NOMO-1 (cell line): Measurements from ENCODE around the gene MIS12.
A peak's percentile ranks its signal among the peaks of the same experiment; 100 is the strongest.

ENCODE experiments used
- DNase-seq, 2 experiments: peaks; one replicate each; lab custom pipeline; 2025; ENCODE audit not compliant: unreplicated experiment in 2 of 2; lab: John Stamatoyannopoulos, UW

MIS12 gene, protein sequence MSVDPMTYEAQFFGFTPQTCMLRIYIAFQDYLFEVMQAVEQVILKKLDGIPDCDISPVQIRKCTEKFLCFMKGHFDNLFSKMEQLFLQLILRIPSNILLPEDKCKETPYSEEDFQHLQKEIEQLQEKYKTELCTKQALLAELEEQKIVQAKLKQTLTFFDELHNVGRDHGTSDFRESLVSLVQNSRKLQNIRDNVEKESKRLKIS

DNA sequence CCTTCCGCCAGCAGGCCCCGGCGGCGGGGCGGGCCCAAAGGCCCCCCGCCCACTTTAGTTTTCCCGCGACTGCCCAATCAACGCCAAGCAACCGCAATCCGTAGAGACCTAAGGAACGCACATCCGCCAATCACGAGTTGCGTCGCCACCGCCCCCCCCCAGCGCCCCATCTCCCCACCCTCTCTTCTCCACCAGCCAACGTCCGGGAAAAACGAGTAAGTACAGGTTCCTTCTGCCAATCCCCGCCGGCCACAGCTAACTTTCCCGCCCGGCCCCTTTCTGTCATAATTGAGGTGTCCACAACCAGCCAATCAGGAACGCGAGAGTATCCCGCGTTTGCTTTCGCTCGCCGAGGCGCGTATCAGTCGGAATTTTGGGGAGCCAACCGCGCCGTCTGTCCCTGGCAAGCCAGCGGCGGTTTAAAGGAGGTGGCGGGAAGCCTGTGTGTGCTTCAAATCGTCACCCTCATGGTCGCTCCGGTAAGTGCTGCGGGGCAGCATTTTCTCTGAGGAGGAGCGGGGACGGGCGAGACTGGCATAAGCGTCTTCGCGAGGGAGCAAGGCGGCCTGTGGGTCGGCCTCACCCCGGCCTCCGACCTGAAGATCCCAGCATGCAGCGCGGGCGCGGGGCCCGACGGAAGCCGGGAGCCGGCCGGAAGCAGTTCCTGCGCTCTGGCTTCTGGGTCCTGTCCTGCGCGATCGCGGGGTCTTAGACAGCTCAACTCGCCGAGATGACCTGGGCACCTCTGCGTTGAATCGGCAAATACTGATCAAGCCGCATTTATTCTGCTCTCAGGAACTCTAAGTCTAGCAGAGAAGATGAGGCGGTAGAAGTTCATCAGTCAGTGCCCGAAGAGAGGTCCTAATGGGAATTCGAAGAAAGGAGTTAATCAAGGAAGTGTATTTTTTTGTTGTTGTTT lies at the start of gene MIS12:
Gene MIS12, plus strand, starts transcription at position 361 of the 919 bp plus-strand sequence. CDS start 2,297 bp downstream, outside the sequence.
- DNase-seq, result peak; percentile 99

DNA sequence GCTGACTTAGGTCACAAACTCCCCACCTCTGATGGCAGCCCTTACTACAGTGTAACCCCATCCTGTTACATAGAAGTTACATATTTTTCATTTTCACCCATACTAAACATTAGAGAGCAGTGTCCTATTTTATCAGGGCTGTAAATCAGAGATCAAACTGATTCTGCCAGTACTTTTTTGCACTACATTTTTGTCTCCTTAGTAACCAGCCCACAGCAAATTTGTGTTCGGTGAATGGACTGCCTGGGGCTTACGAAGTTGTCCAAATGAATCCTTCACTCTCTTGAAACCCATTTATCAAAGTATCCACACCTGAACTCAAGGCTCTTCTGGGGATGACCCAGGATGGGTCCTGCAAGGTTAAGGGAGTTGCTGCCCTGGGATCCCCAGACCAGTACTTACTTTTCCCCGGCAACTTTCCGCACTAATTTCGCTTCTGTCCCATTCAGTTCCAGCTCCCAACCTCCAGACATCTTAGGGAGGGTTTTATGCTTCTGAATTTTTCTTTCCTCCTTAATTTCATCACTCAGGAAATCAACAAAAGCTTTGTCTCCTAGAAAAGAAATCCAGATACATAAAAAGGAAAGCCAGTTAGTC lies 48.5 kb upstream of the MIS12 start:
- DNase-seq, result peak in 1 of 2 experiments; percentile 28

DNA sequence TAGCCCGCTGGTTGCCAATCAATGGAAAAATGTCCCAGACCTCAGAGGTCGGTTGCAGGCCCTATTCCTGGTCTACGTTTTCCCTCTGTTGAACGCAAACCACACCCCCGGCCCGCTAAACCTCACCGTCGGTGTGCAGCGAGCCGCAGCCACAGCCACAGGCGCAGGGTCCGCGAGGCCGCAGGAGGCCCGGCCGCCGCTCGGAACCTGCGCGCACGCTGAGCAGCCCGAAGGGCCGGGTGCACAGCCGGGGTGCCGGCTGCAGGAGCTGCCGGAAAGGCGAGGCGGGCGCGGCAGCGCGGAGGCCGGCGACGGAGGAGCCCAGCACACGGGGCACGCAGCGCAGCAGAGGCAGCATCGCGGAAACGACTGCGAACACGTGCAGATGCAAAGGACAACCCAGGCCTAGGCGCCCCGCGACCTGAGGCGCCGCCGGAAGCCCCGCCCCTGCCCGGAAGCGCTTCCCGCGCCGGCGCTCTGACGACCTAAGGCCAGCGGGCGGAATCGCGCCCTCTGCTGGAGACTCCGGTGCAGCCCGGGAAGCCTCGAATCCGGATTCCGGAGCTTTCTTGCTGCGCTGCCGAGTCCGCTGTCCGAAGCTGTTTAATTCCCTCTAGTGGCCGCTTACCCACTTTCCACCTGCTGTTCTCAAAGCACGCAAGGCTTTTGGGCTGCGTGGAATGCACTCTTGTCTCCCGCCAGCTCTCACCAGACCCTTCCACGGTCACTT lies 47.5 kb upstream of the MIS12 start, which contains the start of gene C1QBP:
Gene C1QBP, minus strand, starts transcription at position 440 of the 730 bp plus-strand sequence. Its CDS starts 82 bp downstream, at position 358.
- peak; percentile 91 to 95 for DNase-seq

DNA sequence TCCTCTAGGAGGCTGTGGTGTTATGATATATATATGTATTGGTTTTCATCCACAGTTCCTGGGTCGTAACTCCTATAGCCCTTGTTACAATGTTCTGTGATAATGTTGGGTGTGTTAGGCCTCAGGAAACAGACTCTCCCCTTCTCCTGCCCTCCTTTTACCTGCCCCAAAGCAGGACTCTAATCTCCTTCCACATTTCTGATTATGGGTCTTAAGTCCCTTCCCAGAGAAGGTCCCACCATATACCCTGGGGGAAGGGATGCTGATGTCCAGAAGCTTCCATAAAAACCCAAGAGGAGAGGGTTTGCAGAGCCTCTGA lies 47.0 kb upstream of the MIS12 start:
- DNase-seq, result no peak

DNA sequence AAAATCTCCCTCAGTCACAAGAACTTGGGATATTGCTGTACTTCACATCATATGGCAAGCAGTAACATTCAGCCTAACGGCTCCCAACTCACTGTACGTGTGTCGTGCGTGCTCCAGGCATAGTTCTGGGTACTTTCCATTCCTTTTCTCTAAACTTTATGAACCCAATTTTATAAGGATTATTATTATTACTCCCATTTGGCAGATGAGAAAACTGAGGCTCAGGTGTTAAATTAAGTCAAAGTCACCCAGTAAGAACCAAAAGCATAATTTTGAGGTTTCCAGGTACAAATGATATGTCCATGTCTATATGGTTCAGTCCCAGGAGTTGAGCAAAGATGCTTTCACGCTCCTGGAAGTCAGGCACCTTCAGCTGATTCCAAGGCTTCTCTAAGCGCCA lies 42.6 kb upstream of the MIS12 start:
- no peak for DNase-seq

DNA sequence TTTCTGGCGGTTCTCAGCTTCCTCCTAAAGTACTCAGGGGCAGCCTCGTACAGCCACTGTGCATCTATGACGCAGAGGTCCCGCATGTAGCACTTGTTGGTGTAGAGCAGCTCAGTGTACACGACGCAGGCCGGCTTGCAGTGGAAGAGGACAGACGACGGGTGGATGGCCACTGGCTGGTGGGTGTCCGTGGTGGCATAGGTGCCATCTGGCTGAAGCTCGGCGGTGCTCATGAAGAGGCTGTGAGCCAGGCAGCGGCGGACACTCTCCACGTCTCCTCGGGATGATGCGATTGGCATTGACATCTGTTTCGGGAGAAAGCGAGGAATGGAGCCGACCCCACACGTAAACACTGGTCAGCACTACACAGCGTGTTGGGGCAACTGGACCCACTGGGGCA lies 42.2 kb upstream of the MIS12 start:
- DNase-seq, result no peak

DNA sequence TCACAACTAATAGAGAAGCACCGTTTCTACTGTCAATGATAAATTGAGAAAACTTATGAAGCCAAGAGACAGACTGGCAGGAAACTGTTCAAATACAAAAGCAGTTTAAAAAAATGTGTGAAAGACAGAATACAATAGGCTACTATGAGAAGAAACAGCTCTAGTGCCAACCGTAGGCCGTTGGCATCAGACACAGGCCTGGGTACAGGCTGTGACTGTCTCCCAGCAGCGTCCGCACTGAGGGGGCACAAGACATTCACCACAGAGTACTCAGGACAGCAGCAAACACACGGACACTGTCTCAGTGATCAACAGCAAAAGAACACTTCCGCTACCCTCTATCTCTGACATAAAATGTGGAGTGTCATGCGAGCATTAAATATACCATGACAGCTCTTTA lies 39.6 kb upstream of the MIS12 start:
- no peak for DNase-seq

DNA sequence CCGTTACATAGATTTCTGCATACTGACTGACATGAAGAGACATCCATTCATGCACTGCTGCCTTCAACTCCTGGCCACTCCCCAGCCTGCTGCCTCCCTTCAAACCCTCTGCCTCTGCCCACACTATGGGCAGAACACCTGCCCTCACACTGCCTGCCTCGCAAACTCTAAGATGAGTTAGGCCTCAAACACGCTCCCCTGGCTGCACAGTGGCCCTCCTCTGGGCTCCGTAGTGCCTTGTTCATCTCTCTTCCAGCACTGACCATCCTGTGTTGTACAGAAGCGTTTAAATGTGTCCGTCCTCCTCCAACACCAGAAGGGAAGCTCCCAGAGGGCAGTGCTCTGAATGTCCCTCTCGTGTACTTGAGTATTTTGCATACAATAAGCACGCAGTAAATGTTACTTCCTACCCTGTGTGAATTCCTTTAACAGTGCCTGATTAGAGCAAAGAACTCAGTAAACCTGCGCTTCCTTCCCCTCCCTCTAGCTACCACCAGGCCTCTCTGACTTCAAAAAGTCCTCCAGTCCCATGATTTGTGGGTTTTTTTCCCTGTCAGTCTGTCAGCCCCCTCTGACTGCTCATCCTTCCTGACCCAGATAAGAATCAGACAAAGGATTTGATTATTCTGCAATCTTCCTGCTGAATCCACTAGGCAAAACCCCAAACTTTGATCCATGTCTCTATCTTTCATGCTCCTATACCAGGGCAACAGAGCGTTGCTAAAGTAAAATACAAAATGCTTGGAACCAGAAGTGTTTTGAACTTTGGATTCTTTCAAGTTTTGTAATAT lies 21.5 kb upstream of the MIS12 start:
- DNase-seq, result no peak

DNA sequence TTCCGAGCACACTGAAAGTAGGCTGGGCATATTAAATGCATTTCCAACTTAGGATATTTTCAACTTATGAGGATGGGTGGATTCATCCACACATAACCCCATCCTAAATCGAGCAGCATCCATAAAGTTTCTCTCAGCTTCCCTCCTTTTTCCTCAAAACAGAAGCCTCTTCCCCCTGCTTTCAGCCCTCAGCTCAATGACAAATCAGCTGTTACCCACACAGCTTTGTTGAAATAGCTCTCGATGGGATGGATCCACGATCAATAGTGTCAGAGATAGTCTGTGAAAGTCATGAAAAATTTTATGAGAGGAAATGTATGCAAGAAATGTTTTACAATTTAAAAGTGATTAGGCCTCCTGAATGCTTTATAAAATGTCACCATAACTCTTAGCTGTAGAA lies 20.1 kb upstream of the MIS12 start:
- DNase-seq, result no peak

DNA sequence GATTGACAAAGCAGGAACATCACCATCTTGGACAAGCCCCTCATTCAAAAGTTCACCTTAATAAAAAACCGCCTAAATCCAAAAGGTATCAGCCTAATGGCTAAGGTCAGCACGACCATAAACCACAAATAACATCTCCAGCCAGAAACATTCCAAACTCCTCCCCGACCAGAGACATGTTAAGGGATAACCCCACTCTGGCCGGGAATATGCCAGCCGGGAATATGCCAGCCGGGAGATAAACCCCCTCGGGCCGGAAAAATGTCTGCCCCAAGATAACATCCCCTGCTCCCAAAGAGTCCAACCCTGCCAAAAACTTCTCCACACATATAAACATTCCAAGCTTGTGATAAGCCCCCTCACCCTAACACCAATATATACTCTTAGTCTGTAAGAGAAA lies 18.9 kb upstream of the MIS12 start:
- no peak for DNase-seq

DNA sequence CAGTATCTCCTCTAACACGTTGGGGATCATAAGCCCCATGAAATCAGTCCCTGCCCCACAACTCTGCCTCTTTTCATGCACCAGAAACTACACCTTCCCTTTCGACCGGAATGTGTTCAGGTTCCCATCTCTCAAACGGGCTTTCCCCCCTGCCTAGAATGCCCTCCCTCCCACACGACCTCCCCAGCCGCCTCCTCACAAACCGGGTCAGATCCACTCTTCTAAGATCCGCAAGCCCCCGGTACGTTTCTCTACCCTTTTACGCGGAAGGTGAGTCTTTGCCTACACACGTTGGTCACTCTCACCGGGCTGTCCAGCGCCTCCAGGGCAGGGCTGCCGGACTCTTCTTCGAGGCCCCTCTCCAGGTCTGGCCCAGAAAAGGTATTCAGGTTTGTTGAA lies 18.3 kb upstream of the MIS12 start:
- DNase-seq, result no peak

DNA sequence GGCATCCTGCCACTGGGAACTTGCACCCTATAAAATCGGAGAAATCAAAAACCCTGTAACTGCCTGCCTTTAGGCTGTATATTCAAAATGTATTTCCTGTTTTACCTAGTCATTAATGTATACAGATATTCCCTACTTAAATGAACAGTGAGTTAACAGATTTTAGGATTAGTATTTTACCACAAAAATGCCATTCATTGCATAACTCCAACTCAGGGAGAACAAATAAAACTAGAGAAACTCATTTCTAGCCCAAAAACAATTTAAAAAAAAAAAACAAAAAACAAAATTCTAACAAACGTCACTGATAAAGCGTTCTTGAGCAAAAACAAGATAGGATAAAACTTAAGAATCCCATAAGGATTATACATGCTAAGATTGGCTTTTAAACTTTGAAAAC lies 13.9 kb upstream of the MIS12 start:
- no peak for DNase-seq

DNA sequence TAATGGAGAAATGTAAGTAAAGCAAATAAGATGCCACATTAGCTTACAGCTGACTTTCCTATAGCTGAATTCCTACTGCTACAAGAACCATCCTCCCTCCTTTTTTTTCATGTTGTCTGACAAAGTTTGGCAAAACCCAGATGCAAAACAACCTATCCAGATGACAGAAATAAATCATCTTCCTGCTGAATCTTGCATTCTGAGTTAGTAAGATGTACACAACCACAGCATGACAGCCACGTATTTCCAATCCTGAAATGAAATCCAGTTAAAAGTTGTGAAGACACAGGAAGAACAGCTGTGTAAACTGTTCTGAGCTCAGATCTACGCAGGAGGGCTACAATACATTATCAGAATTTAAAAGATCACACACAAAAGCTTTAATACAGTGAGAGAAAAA lies 12.5 kb upstream of the MIS12 start:
- no peak for DNase-seq

DNA sequence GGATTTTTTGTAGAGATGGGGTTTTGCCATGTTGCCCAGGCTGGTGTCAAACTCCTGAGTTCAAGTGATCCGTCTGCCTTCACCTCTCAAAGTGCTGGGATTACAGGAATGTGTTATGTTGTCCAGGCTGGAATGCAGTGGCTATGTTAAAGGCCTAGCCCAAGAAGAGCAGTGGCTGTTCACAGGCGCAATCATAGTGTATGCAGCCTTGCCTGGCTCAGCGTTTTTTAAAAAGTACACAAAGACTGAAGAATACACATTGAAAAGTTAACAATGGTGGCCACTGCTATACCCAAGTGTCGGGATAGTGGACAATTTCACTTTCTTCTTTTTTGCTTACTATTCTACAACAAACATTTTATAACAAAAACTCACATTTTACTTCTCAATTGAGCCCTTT lies 7.4 kb upstream of the MIS12 start:
- no peak for DNase-seq

DNA sequence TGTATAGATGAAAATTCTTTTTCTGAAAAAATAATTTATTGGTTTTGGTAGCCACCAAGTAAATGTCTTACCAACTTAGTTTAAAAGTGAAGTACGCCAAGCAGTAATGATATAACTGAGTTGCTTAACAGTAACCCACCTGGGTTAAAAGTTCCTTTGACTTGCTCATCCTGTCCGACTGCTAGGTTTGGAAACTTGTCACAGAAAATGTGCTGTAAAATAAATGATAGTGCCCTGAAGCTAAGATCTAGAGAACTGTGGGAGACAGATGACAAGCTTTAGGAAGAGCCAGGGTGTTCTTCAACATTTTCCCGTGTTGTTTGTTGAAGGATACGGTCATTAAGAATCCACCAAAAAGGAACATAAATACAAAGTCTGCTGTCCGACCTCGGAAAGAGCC lies 5.4 kb upstream of the MIS12 start:
- DNase-seq, result no peak

DNA sequence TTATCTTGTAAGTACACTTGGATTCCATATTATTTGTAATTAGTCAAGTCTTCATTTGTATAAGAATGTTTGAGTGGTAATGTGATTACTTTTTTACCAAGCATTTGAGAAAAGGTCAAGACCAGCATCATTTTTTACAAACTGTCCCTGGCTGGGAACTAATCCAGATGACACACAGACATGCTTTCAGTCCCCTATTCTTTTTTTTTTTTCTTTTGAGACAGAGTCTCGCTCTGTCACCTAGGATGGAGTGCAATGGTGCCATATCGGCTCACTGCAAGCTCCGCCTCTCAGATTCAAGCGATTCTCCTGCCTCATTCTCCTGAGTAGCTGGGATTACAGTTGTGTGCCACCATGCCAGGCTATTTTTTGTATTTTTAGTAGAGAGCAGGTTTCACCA lies 4.9 kb upstream of the MIS12 start:
- DNase-seq, result no peak

DNA sequence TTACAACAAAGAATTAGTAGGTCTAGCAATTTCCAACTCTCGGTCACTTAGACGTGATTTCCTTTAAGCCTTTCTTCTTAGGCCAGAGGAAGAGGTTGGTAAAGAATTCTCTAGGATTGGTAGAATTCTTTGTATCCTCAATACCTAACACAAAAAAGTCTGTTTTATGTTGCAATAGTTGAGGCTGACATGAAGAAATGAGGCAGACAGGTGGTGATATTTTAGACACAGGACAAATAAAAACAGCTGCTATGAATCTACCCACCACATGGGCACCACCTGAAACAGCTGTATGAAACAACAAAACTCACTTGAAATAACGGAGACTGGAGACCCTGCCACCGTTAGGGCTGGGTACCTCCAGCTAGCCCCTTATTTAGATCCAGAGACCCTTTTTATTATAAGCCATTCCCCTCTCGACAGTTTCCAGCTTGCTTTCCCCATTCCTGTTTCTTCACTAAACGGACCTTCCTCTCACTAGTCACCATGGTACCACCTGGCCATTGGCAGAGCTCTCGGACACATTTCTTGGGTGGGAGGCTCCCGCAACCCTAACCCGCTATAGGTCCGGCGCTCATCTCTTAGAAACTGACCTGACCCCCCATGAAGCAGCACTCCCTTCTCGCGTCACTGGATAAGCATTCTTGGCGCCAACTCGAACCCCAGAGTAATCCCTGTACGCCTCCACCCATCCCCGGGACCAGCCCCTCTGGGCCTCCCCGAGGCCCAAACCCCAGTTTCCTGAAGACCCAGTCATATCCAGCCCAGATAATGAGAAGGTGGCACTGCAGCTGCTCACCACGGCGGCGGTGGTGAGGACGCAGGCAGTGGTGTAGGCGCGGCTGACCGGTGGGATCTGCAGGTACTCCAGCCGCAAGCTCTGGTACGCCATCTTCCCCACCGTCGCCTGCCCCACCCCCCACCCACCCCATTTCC lies 828 bp upstream of the MIS12 start, which contains the start of gene DERL2:
Gene DERL2, minus strand, starts transcription at position 909 of the 936 bp plus-strand sequence. Its CDS starts 17 bp downstream, at position 892.
- DNase-seq, result no peak

DNA sequence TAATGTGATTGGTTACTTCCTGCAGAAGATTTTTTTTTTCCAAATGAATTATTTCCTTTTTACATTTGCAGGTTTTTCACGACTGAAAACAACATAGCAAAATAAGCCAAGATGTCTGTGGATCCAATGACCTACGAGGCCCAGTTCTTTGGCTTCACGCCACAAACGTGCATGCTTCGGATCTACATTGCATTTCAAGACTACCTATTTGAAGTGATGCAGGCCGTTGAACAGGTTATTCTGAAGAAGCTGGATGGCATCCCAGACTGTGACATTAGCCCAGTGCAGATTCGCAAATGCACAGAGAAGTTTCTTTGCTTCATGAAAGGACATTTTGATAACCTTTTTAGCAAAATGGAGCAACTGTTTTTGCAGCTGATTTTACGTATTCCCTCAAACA lies 2.4 kb downstream of the MIS12 start:
- no peak for DNase-seq

DNA sequence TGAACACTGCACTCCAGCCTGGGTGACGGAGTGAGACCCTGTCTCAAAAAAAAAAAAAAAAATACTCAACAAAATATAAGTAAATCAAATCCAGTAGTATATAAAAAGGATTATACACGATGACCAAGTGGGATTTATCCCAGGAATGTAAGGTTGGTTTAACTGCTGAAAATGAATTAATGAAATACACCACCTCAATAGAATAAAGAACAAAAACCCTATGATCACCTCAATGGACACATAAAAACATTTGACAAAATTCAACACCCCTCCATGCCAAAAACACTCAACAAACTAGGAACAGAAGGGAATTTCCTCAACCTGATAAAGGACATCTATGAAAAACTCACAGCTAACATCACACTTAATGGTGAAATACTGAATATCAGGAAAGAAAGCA lies 6.6 kb downstream of the MIS12 start:
- DNase-seq, result no peak
